Hepatocyte (in vitro differentiated cells): Measurements from ENCODE around the gene BRWD1.

Experiments
- CTCF ChIP-seq: fragments of 200-600 bp; sonication (generic); IDR thresholded peaks from 2 replicates; pipeline ENCODE4 v1.5.1; 2016; ENCODE audit warnings: antibody characterized with exemption, mild to moderate bottlenecking; ENCODE audit not compliant: poor library complexity
- EZH2 ChIP-seq: fragments of 200-600 bp; sonication (generic); IDR thresholded peaks from 2 replicates; pipeline ENCODE4 v1.6.1; 2016; ENCODE audit warnings: antibody characterized with exemption, mild to moderate bottlenecking, borderline replicate concordance
- EZH2phosphoT487 ChIP-seq: fragments of 200-600 bp; sonication (generic); IDR thresholded peaks from one replicate; pipeline ENCODE4 v1.6.1; 2018; ENCODE audit warnings: antibody characterized with exemption, mild to moderate bottlenecking, low read depth, moderate library complexity; ENCODE audit not compliant: unreplicated experiment, severe bottlenecking

- TF ChIP-seq CTCF, result no peak
- TF ChIP-seq EZH2, result no peak
- TF ChIP-seq EZH2phosphoT487, result no peak
These were observed 163.1 kb downstream of the BRWD1 start for GRCh38 chr21:39150316-39150715.
